Neuronal stem cell (in vitro differentiated cells): ENCODE measurements around the gene ZNF609.
"Not testable (repeated sequence)": the region's sequence is repeated elsewhere in the genome, so short reads cannot be mapped to it uniquely, and the experiment has no call there.

Experiments used
- DNase-seq: peaks from one replicate; pipeline ENCODE4 v3.0.0-alpha.2; 2013; ENCODE audit warnings: low spot score
- H2AFZ ChIP-seq: one replicate; pipeline ENCODE4 v1.6.1; 2013; ENCODE audit warnings: mild to moderate bottlenecking, low read length, inconsistent platforms
- H2AK5ac ChIP-seq: 2 replicates; pipeline ENCODE4 v1.6.1; 2013; ENCODE audit warnings: low read depth, mild to moderate bottlenecking, inconsistent platforms, low read length, moderate library complexity, mixed read lengths
- H2BK120ac ChIP-seq: 2 replicates; pipeline ENCODE4 v1.6.1; 2013; ENCODE audit warnings: low read depth, mild to moderate bottlenecking, inconsistent platforms, low read length, moderate library complexity, mixed read lengths
- H2BK12ac ChIP-seq: one replicate; pipeline ENCODE4 v1.6.1; 2013; ENCODE audit warnings: low read length, inconsistent platforms
- H2BK15ac ChIP-seq: 2 replicates; pipeline ENCODE4 v1.6.1; 2013; ENCODE audit warnings: mild to moderate bottlenecking, low read length, inconsistent platforms, mixed read lengths
- H2BK5ac ChIP-seq: one replicate; pipeline ENCODE4 v1.6.1; 2013; ENCODE audit warnings: inconsistent platforms, mild to moderate bottlenecking, low read length, moderate library complexity
- H3K14ac ChIP-seq: one replicate; pipeline ENCODE4 v1.6.1; 2013; ENCODE audit warnings: low read length, inconsistent platforms
- H3K18ac ChIP-seq: 2 replicates; pipeline ENCODE4 v1.6.1; 2013; ENCODE audit warnings: low read length, inconsistent platforms
- H3K23ac ChIP-seq: 2 replicates; pipeline ENCODE4 v1.6.1; 2013; ENCODE audit warnings: low read depth, mild to moderate bottlenecking, mixed read lengths, low read length, inconsistent platforms; ENCODE audit not compliant: poor library complexity
- H3K27ac ChIP-seq: replicated peaks from 3 replicates; pipeline ENCODE4 v1.5.1; 2013; ENCODE audit warnings: low read length, inconsistent platforms
- H3K27me3 ChIP-seq, 3 experiments: 2 replicates each; pipeline ENCODE4 v1.6.1; 2013; ENCODE audit warnings: low read length in 3 of 3, mild to moderate bottlenecking in 2 of 3, inconsistent platforms in 1 of 3, low read depth in 1 of 3, mixed read lengths in 1 of 3, moderate library complexity in 1 of 3; ENCODE audit not compliant: control insufficient read depth in 3 of 3, insufficient read depth in 3 of 3
- H3K36me3 ChIP-seq, 2 donors: replicated peaks in 1 of 2; 2 replicates each; pipeline ENCODE4 v1.6.1; 2013; ENCODE audit warnings: low read length in 2 of 2; ENCODE audit not compliant: control insufficient read depth in 2 of 2, insufficient read depth in 2 of 2
- H3K4ac ChIP-seq: 2 replicates; pipeline ENCODE4 v1.6.1; 2013; ENCODE audit warnings: inconsistent platforms, mild to moderate bottlenecking, low read length, moderate library complexity
- H3K4me1 ChIP-seq, 2 donors: 1 replicate in 1 of 2; 2 replicates in 1 of 2; pipeline ENCODE4 v1.6.1; 2013; ENCODE audit warnings: low read length in 2 of 2, low read depth in 1 of 2; ENCODE audit not compliant: control insufficient read depth in 2 of 2, insufficient read depth in 1 of 2
- H3K4me2 ChIP-seq: one replicate; pipeline ENCODE4 v1.6.1; 2013; ENCODE audit warnings: mild to moderate bottlenecking, low read length, inconsistent platforms; ENCODE audit not compliant: insufficient read depth, poor library complexity, severe bottlenecking
- H3K4me3 ChIP-seq, 2 donors: 2 replicates each; pipeline ENCODE4 v1.5.1; 2013; ENCODE audit warnings: low read length in 2 of 2, mild to moderate bottlenecking in 2 of 2, inconsistent platforms in 1 of 2, moderate library complexity in 1 of 2
- H3K79me1 ChIP-seq: one replicate; pipeline ENCODE4 v1.6.1; 2013; ENCODE audit warnings: low read depth, mild to moderate bottlenecking, inconsistent platforms, low read length, moderate library complexity
- H3K9ac ChIP-seq: one replicate; pipeline ENCODE4 v1.6.1; 2013; ENCODE audit warnings: mild to moderate bottlenecking, low read depth, low read length, inconsistent platforms; ENCODE audit not compliant: poor library complexity
- H3K9me3 ChIP-seq, 2 donors: replicated peaks in 1 of 2; 2 replicates each; pipeline versions ENCODE3 to v1.6.1; 2013; ENCODE audit warnings: low read length in 2 of 2, mild to moderate bottlenecking in 2 of 2, inconsistent platforms in 1 of 2, low read depth in 1 of 2, mixed read lengths in 1 of 2, moderate library complexity in 1 of 2; ENCODE audit not compliant: control insufficient read depth in 2 of 2, insufficient read depth in 1 of 2
- H4K8ac ChIP-seq: one replicate; pipeline ENCODE4 v1.6.1; 2013; ENCODE audit warnings: low read depth, mild to moderate bottlenecking, inconsistent platforms, low read length, moderate library complexity
- H4K91ac ChIP-seq: one replicate; pipeline ENCODE4 v1.6.1; 2013; ENCODE audit warnings: low read length, low read depth, mild to moderate bottlenecking, inconsistent platforms; ENCODE audit not compliant: poor library complexity
- WGBS, 2 donors: extraction: QIAGEN DNeasy Blood & Tissue Kit; methylation state at CpG; one replicate each; pipeline ENCODE4 v1.1.7; 2013; ENCODE audit warnings: missing lambda C conversion rate in 2 of 2, mixed read lengths in 1 of 2; ENCODE audit not compliant: insufficient read length in 2 of 2, insufficient replicate concordance in 1 of 2; ENCODE audit errors: extremely low coverage in 2 of 2; 5-methylcytosine and 5-hydroxymethylcytosine counted together

Gene ZNF609

GRCh38 chr15:64599716-64600115 lies 139.3 kb downstream of the ZNF609 start:
- Histone ChIP-seq H3K9me3 (no peaks in the 10 kb centered on the region), H3K79me1 (peaks cover 2% of the 10 kb centered on the region), H3K27me3 (no peaks in the 10 kb centered on the region), H3K4ac (no peak overlapping the region), H2BK5ac (no peak overlapping the region), H2AK5ac (no peak overlapping the region), H2BK12ac (no peak overlapping the region), H4K8ac (no peak overlapping the region), H3K4me1 (peaks cover 10 to 11% of the 10 kb centered on the region in 2 donors), H4K91ac (no peak overlapping the region), H2AFZ (no peak overlapping the region), H3K4me2 (no peak overlapping the region), H3K4me3 (no peak overlapping the region), H3K36me3 (no peaks in the 10 kb centered on the region), H2BK15ac (no peak overlapping the region), H3K14ac (no peak overlapping the region), H2BK120ac (no peak overlapping the region), H3K27ac (no peak overlapping the region), H3K9ac (no peak overlapping the region), H3K18ac (no peak overlapping the region), H3K23ac (no peak overlapping the region)
- no peak for DNase-seq
- no CpG with 5 or more reads among the region's 2 CpGs for WGBS, 2 donors

GRCh38 chr15:64600794-64601193 lies 140.4 kb downstream of the ZNF609 start:
- no peak overlapping the region for H3K18ac ChIP-seq
- no peak overlapping the region for H4K91ac ChIP-seq
- no peaks in the 10 kb centered on the region for H3K36me3 ChIP-seq
- no peaks in the 10 kb centered on the region for H3K9me3 ChIP-seq
- H3K4me2 ChIP-seq = no peak overlapping the region
- H2BK5ac ChIP-seq = no peak overlapping the region
- DNase-seq = no peak
- peaks cover 10 to 11% of the 10 kb centered on the region in 2 donors for H3K4me1 ChIP-seq
- H3K23ac ChIP-seq = no peak overlapping the region
- no peak overlapping the region for H2BK12ac ChIP-seq
- H4K8ac ChIP-seq = no peak overlapping the region
- H3K9ac ChIP-seq = no peak overlapping the region
- no peak overlapping the region for H3K27ac ChIP-seq
- no peaks in the 10 kb centered on the region for H3K27me3 ChIP-seq
- H3K4me3 ChIP-seq = no peak overlapping the region
- no peak overlapping the region for H2BK120ac ChIP-seq
- no peak overlapping the region for H2AFZ ChIP-seq
- H2AK5ac ChIP-seq = no peak overlapping the region
- no peak overlapping the region for H2BK15ac ChIP-seq
- peaks cover 2% of the 10 kb centered on the region for H3K79me1 ChIP-seq
- H3K14ac ChIP-seq = no peak overlapping the region
- WGBS, 2 donors = no CpG with 5 or more reads among the region's 1 CpG
- H3K4ac ChIP-seq = no peak overlapping the region

GRCh38 chr15:64604319-64604718 lies 143.9 kb downstream of the ZNF609 start:
- no peak overlapping the region for H3K14ac ChIP-seq
- no peak overlapping the region for H3K27ac ChIP-seq
- H3K18ac ChIP-seq = no peak overlapping the region
- no peaks in the 10 kb centered on the region for H3K36me3 ChIP-seq
- no peak for DNase-seq
- H3K79me1 ChIP-seq = peaks cover 2% of the 10 kb centered on the region
- H2BK120ac ChIP-seq = no peak overlapping the region
- H4K8ac ChIP-seq = no peak overlapping the region
- H2AK5ac ChIP-seq = no peak overlapping the region
- no peak overlapping the region for H3K4ac ChIP-seq
- H3K9me3 ChIP-seq = no peaks in the 10 kb centered on the region
- no peaks in the 10 kb centered on the region for H3K27me3 ChIP-seq
- H2BK15ac ChIP-seq = no peak overlapping the region
- H2AFZ ChIP-seq = no peak overlapping the region
- H2BK12ac ChIP-seq = no peak overlapping the region
- no peak overlapping the region for H3K4me3 ChIP-seq
- no peak overlapping the region for H2BK5ac ChIP-seq
- peaks cover 0 to 3% of the 10 kb centered on the region in 2 donors for H3K4me1 ChIP-seq
- no peak overlapping the region for H3K23ac ChIP-seq
- H3K9ac ChIP-seq = no peak overlapping the region
- H3K4me2 ChIP-seq = no peak overlapping the region
- H4K91ac ChIP-seq = no peak overlapping the region

GRCh38 chr15:64607416-64607815 lies 147.0 kb downstream of the ZNF609 start:
- not testable (repeated sequence) for H3K4ac ChIP-seq, H3K27ac ChIP-seq, H3K4me1 ChIP-seq, H3K18ac ChIP-seq, H2AFZ ChIP-seq, H3K4me3 ChIP-seq, H3K27me3 ChIP-seq, H2BK120ac ChIP-seq, H2BK5ac ChIP-seq, H4K91ac ChIP-seq, H3K79me1 ChIP-seq, H3K23ac ChIP-seq, H2BK12ac ChIP-seq, DNase-seq, H2BK15ac ChIP-seq, H4K8ac ChIP-seq, H2AK5ac ChIP-seq, H3K14ac ChIP-seq, H3K9me3 ChIP-seq, H3K4me2 ChIP-seq, H3K36me3 ChIP-seq, H3K9ac ChIP-seq
- WGBS, 2 donors = no CpG with 5 or more reads among the region's 6 CpGs
